ENCODE results near the gene DPPA5. TPM values are rescaled to one million over a fixed set of nuclear protein-coding genes. Genes with fewer than 3 reads are reported as not detected.

DPPA5 gene
- total RNA-seq, 1 experiment from 2014 or later, result not detected

- no peaks in the 10 kb centered on the region for H3K27me3 ChIP-seq (replicated peaks; ENCODE audit: control insufficient read depth, insufficient read depth, low read length)
- BruUV-seq (replicated peaks), result no TSS peak
- intact Hi-C loops (cut with micrococcal nuclease; ENCODE audit: unreplicated experiment), result no loop called here
- Mint-ChIP-seq H3K27me3 (ENCODE audit: insufficient read depth, unreplicated experiment) (no peaks in the 10 kb centered on the region), H3K36me3 (ENCODE audit: insufficient read depth, unreplicated experiment) (no peaks in the 10 kb centered on the region), H3K4me3 (ENCODE audit: unreplicated experiment) (no peak overlapping the region), H3K27ac (ENCODE audit: unreplicated experiment) (no peak overlapping the region), H3K4me1 (ENCODE audit: low read depth, unreplicated experiment) (no peaks in the 10 kb centered on the region), H3K9me3 (ENCODE audit: unreplicated experiment) (no peaks in the 10 kb centered on the region)
- H3K9me3 ChIP-seq, result no peaks in the 10 kb centered on the region
- no peak overlapping the region for H3K4me3 ChIP-seq (ENCODE audit: low read depth, low read length)
- no peak for TF ChIP-seq CTCF (IDR thresholded peaks at IDR 0.05; ENCODE audit: insufficient read depth in 1 of 2, low read depth in 1 of 2, low read length in 1 of 2, severe bottlenecking in 1 of 2, unreplicated experiment in 1 of 2)
- POLR2A ChIA-PET, result no interaction called here
- H3K36me3 ChIP-seq (ENCODE audit: control insufficient read depth, insufficient read depth, low read length), result no peaks in the 10 kb centered on the region
- H3K4me1 ChIP-seq, result no peaks in the 10 kb centered on the region
- CTCF ChIA-PET, result no interaction called here
- no peak for DNase-seq
Measured at GRCh38 chr6:73368675-73369074, 14.6 kb upstream of the DPPA5 start.

GRCh38 chr6:73367761-73368355 lies 13.8 kb upstream of the DPPA5 start:
- no peaks in the 10 kb centered on the region for H3K27me3 ChIP-seq (replicated peaks; ENCODE audit: control insufficient read depth, insufficient read depth, low read length)
- no peak overlapping the region for H3K4me3 Mint-ChIP-seq (ENCODE audit: unreplicated experiment)
- H3K4me1 Mint-ChIP-seq (ENCODE audit: low read depth, unreplicated experiment), result no peaks in the 10 kb centered on the region
- BruUV-seq (replicated peaks), result no TSS peak
- intact Hi-C loops (cut with micrococcal nuclease; ENCODE audit: unreplicated experiment), result no loop called here
- no peak overlapping the region for H3K4me3 ChIP-seq (ENCODE audit: low read depth, low read length)
- no peaks in the 10 kb centered on the region for H3K9me3 Mint-ChIP-seq (ENCODE audit: unreplicated experiment)
- ChIA-PET POLR2A (no interaction called here), CTCF (no interaction called here)
- H3K27ac Mint-ChIP-seq (ENCODE audit: unreplicated experiment), result no peak overlapping the region
- no peaks in the 10 kb centered on the region for H3K36me3 ChIP-seq (ENCODE audit: control insufficient read depth, insufficient read depth, low read length)
- TF ChIP-seq CTCF (IDR thresholded peaks at IDR 0.05; ENCODE audit: insufficient read depth in 1 of 2, low read depth in 1 of 2, low read length in 1 of 2, severe bottlenecking in 1 of 2, unreplicated experiment in 1 of 2), result no peak
- no peaks in the 10 kb centered on the region for H3K36me3 Mint-ChIP-seq (ENCODE audit: insufficient read depth, unreplicated experiment)
- H3K27me3 Mint-ChIP-seq (ENCODE audit: insufficient read depth, unreplicated experiment), result no peaks in the 10 kb centered on the region
- DNase-seq, result no peak
- no peaks in the 10 kb centered on the region for H3K9me3 ChIP-seq
- H3K4me1 ChIP-seq, result no peaks in the 10 kb centered on the region

GRCh38 chr6:73364549-73364948 lies 10.5 kb upstream of the DPPA5 start:
- no peak overlapping the region for H3K4me3 Mint-ChIP-seq (ENCODE audit: unreplicated experiment)
- H3K9me3 Mint-ChIP-seq (ENCODE audit: unreplicated experiment), result no peaks in the 10 kb centered on the region
- intact Hi-C loops (cut with micrococcal nuclease; ENCODE audit: unreplicated experiment), result no loop called here
- H3K4me3 ChIP-seq (ENCODE audit: low read depth, low read length), result no peak overlapping the region
- no peaks in the 10 kb centered on the region for H3K9me3 ChIP-seq
- no peaks in the 10 kb centered on the region for H3K27me3 Mint-ChIP-seq (ENCODE audit: insufficient read depth, unreplicated experiment)
- CTCF ChIA-PET, result no interaction called here
- no peaks in the 10 kb centered on the region for H3K36me3 ChIP-seq (ENCODE audit: control insufficient read depth, insufficient read depth, low read length)
- no peak for DNase-seq
- TF ChIP-seq CTCF (IDR thresholded peaks at IDR 0.05; ENCODE audit: insufficient read depth in 1 of 2, low read depth in 1 of 2, low read length in 1 of 2, severe bottlenecking in 1 of 2, unreplicated experiment in 1 of 2), result no peak
- no peaks in the 10 kb centered on the region for H3K4me1 Mint-ChIP-seq (ENCODE audit: low read depth, unreplicated experiment)
- POLR2A ChIA-PET, result no interaction called here
- H3K4me1 ChIP-seq, result no peaks in the 10 kb centered on the region
- H3K27ac Mint-ChIP-seq (ENCODE audit: unreplicated experiment), result no peak overlapping the region
- H3K36me3 Mint-ChIP-seq (ENCODE audit: insufficient read depth, unreplicated experiment), result no peaks in the 10 kb centered on the region
- no TSS peak for BruUV-seq (replicated peaks)
- no peaks in the 10 kb centered on the region for H3K27me3 ChIP-seq (replicated peaks; ENCODE audit: control insufficient read depth, insufficient read depth, low read length)
